IMR-90 (cell line): Measurements from ENCODE around the gene F2RL1.

ENCODE experiments used
- BHLHE40 ChIP-seq: fragments of 150-350 bp; IDR thresholded peaks from 2 replicates; pipeline ENCODE4 v1.6.1; 2016; ENCODE audit warnings: mild to moderate bottlenecking, low read depth, low read length
- CEBPB ChIP-seq: IDR thresholded peaks from 2 replicates; pipeline ENCODE4 v1.6.1; 2012; ENCODE audit warnings: low read depth, low read length, improper control_type of control experiment
- CTCF ChIP-seq: conservative IDR thresholded peaks from 2 replicates; pipeline ENCODE4 v1.5.1; 2012; ENCODE audit warnings: mild to moderate bottlenecking, low read depth, low read length, improper control_type of control experiment
- FOS ChIP-seq: fragments of 150-350 bp; IDR thresholded peaks from 2 replicates; pipeline ENCODE4 v1.6.1; 2016; ENCODE audit warnings: low read depth, low read length
- MAFK ChIP-seq: IDR thresholded peaks from 2 replicates; pipeline ENCODE4 v1.6.1; 2012; ENCODE audit warnings: low read depth, low read length, improper control_type of control experiment
- MAZ ChIP-seq: IDR thresholded peaks from 2 replicates; pipeline ENCODE4 v1.6.1; 2012; ENCODE audit warnings: low read depth, mild to moderate bottlenecking, low read length, improper control_type of control experiment, moderate library complexity, borderline replicate concordance
- POLR2A ChIP-seq: IDR thresholded peaks from 2 replicates; pipeline ENCODE4 v1.6.1; 2012; ENCODE audit warnings: mild to moderate bottlenecking, low read depth, low read length
- RAD21 ChIP-seq: IDR thresholded peaks from 2 replicates; pipeline ENCODE4 v1.6.1; 2012; ENCODE audit warnings: low read length, improper control_type of control experiment
- RCOR1 ChIP-seq: IDR thresholded peaks from 2 replicates; pipeline ENCODE4 v1.6.1; 2012; ENCODE audit warnings: mild to moderate bottlenecking, low read length, improper control_type of control experiment; ENCODE audit not compliant: insufficient replicate concordance
- SMC3 ChIP-seq: fragments of 150-350 bp; IDR thresholded peaks from 2 replicates; pipeline ENCODE4 v1.6.1; 2016; ENCODE audit warnings: low read depth, mild to moderate bottlenecking, antibody characterized with exemption, low read length, moderate library complexity
- USF2 ChIP-seq: fragments of 150-350 bp; IDR thresholded peaks from 2 replicates; pipeline ENCODE4 v1.6.1; 2017; ENCODE audit warnings: mild to moderate bottlenecking, antibody characterized with exemption, low read length, low read depth
- TF ChIP-seq, protein P1 (sequence below): fragments of 150-350 bp; IDR thresholded peaks from 2 replicates; pipeline ENCODE4 v1.6.1; 2016; ENCODE audit warnings: low read depth, mild to moderate bottlenecking, low read length, moderate library complexity, borderline replicate concordance

GRCh38 chr5:76789991-76790581 lies 28.7 kb upstream of the F2RL1 start:
- TF ChIP-seq CTCF: no peak
- no peak for TF ChIP-seq RCOR1
- TF ChIP-seq BHLHE40: no peak
- TF ChIP-seq MAZ: no peak
- no peak for TF ChIP-seq POLR2A
- no peak for TF ChIP-seq USF2
- no peak for TF ChIP-seq SMC3
- TF ChIP-seq RAD21: no peak
- TF ChIP-seq FOS: no peak
- TF ChIP-seq CEBPB: peak; percentile 52; the same call in 1 of the 2 replicates
- TF ChIP-seq, protein P1, sequence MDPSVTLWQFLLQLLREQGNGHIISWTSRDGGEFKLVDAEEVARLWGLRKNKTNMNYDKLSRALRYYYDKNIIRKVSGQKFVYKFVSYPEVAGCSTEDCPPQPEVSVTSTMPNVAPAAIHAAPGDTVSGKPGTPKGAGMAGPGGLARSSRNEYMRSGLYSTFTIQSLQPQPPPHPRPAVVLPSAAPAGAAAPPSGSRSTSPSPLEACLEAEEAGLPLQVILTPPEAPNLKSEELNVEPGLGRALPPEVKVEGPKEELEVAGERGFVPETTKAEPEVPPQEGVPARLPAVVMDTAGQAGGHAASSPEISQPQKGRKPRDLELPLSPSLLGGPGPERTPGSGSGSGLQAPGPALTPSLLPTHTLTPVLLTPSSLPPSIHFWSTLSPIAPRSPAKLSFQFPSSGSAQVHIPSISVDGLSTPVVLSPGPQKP: no peak
- TF ChIP-seq MAFK: no peak; the same call in 1 of the 2 replicates
